NOMO-1 treated with dmso at 0.1 percent for 144 hours (cell line): ENCODE measurements around the gene CHMP3.
"Not testable (repeated sequence)": the region's sequence is repeated elsewhere in the genome, so short reads cannot be mapped to it uniquely, and the experiment has no call there.

Experiments used
- DNase-seq: peaks from one replicate; lab custom pipeline; 2025; ENCODE audit not compliant: unreplicated experiment; lab: John Stamatoyannopoulos, UW

CHMP3 gene

DNA sequence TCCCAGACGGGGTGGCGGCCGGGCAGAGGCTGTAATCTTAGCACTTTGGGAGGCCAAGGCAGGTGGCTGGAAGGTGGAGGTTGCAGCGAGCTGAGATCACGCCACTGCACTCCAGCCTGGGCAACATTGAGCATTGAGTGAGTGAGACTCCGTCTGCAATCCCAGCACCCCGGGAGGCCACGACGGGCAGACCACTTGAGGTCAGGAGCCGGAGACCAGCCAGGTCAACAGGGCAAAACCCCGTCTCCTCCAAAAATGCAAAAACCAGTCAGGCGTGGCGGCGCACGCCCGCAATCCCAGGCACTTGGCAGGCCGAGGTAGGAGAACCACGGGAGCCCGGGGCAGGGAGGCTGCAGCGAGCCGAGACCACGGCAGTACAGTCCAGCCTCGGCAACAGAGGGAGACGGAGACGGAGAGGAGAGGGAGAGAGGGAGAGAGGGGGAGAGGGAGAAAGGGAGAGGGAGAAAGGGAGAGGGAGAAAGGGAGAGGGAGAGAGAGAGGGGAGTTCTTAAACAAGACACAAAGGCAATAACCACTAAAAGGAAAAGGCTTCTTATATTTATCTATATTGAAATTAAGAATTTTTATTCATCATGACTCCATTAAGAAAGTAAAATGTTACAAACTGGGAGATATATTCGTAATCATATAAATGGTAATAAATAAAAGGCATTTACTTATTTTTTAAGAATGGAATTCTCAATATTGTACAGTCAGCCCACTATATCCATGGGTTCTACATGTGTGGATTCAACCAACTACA is 13.1 kb downstream of the CHMP3 start:
- DNase-seq = not testable (repeated sequence)

DNA sequence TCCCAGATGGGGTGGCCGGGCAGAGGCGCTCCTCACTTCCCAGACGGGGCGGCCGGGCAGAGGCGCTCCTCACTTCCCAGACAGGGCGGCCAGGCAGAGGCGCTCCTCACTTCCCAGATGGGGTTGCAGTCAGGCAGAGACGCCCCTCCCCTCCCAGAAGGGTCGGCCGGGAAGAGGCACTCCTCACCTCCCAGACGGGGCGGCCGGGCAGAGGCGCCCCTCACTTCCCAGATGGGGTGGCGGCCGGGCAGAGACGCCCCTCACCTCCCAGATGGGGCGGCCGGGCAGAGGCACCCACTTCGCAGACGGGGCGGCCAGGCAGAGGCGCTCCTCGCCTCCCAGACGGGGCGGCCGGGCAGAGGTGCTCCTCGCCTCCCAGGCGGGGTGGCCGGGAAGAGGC is 13.8 kb downstream of the CHMP3 start:
- not testable (repeated sequence) for DNase-seq

DNA sequence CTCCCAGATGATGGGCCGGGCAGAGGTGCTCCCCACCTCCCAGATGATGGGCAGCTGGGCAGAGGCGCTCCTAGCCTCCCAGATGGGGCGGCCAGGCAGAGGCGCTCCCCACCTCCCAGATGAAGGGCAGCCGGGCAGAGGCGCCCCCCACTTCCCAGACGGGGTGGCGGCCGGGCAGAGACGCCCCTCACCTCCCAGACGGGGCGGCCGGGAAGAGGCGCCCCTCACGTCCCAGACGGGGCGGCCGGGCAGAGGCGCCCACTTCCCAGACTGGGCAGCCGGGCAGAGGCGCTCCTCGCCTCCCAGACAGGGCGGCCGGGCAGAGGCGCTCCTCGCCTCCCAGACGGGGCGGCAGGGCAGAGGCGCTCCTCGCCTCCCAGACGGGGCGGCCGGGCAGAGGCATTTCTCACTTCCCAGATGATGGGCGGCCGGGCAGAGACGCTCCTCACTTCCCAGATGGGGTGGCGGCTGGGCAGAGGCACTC is 14.3 kb downstream of the CHMP3 start:
- not testable (repeated sequence) for DNase-seq

DNA sequence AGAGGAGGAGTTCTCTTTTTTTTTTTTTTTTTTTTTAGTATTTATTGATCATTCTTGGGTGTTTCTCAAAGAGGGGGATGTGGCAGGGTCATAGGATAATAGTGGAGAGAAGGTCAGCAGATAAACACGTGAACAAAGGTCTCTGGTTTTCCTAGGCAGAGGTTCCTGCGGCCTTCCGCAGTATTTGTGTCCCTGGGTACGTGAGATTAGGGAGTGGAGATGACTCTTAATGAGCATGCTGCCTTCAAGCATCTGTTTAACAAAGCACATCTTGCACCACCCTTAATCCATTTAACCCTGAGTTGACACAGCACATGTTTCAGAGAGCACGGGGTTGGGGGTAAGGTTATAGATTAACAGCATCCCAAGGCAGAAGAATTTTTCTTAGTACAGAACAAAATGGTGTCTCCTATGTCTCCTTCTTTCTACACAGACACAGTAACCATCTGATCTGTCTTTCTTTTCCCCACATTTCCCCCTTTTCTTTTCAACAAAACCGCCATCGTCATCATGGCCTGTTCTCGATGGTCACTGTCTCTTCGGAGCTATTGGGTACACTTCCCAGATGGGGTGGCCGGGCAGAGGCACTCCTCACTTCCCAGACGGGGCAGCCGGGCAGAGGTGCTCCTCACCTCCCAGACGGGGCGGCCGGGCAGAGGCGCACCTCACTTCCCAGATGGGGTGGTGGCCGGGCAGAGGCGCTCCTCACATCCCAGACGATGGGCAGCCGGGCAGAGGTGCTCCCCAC is 14.9 kb downstream of the CHMP3 start:
- not testable (repeated sequence) for DNase-seq

DNA sequence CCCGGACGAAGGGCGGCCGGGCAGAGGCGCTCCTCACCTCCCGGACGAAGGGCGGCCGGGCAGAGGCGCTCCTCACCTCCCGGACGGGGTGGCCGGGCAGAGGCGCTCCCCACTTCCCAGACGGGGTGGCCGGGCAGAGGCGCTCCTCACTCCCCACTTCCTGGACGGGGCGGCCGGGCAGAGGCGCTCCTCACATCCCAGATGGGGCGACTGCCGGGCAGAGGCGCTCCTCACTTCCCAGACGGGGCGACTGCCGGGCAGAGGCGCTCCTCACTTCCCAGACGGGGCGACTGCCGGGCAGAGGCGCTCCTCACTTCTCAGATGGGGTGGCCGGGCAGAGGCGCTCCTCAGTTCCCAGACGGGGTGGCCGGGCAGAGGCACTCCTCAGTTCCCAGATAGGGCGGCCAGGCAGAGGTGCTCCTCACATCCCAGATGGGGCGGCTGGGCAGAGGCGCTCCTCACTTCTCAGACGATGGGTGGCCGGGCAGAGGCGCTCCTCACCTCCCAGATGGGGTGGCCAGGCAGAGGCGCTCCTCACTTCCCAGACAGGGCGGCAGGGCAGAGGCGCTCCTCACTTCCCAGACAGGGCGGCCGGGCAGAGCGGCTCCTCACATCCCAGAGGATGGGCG is 17.8 kb downstream of the CHMP3 start:
- not testable (repeated sequence) for DNase-seq

DNA sequence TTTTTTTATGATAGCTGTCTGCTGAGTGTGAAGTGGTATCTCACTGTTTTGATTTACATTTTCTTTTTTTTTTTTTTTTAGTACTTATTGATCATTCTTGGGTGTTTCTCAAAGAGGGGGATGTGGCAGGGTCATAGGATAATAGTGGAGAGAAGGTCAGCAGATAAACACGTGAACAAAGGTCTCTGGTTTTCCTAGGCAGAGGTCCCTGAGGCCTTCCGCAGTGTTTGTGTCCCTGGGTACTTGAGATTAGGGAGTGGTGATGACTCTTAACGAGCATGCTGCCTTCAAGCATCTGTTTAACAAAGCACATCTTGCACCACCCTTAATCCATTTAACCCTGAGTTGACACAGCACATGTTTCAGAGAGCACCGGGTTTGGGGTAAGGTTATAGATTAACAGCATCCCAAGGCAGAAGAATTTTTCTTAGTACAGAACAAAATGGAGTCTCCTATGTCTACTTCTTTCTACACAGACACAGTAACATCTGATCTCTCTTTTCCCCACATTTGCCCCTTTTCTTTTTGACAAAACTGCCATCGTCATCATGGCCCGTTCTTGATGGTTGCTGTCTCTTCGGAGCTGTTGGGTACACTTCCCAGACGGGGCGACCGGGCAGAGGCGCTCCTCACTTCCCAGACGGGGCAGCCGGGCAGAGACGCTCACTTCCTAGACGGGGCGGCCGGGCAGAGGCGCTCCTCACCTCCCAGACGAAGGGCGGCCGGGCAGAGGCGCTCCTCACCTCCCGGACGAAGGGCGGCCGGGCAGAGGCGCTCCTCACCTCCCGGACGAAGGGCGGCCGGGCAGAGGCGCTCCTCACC is 18.8 kb downstream of the CHMP3 start:
- not testable (repeated sequence) for DNase-seq

DNA sequence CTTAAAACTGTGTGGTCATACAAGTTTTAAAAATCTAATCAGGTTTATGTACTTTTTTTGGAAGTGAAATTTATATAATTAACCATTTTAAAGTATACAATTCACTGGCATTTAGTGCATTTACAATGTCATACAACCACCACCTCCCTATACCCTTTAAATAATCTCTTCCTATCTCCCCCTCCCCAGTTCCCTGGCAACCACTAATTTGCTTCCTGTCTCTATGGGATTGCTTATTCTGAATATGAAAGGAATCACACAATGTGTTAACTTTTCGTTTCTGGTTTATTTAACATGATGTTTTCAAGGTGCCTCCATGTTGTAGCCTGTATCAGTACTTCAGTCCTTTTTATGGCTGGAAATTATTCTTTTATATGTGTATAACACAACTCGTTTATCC is 19.4 kb downstream of the CHMP3 start:
- no peak for DNase-seq

DNA sequence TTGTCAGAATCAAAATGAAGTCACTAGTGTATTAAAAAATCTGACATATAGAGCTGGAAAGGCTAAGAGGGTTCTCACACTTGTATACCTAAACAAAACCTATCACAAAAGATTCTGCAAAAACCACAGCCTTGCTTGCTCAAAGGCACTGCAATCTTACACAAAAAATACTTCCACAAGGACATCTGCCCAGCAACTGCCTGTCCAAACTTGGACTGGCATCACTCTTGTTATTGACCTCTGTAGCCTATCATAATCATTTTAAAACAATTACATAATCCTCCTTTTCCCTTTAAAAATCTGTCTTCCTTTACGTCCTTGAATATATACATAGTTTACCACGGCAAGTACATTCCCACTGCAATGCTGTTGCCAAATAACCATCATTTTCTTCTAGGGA is 19.9 kb downstream of the CHMP3 start:
- no peak for DNase-seq

DNA sequence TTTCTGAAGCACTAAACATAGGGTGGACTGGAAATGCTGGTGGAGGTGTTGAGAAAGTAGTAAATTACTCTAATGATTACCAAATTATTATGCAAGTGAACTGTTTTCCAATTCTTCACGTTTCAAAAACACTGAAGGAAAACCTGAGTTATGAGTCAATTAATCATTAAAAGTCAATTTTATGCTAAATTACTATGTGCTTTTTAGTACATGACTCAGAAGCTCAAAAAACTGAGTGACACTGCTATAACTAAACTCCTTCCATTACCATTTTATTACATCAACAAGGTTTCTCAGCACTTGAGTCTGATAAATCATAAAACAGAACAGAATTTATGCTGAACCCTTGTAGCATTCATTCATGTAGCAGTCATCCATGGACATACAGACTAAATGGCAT is 20.4 kb downstream of the CHMP3 start:
- DNase-seq = no peak

DNA sequence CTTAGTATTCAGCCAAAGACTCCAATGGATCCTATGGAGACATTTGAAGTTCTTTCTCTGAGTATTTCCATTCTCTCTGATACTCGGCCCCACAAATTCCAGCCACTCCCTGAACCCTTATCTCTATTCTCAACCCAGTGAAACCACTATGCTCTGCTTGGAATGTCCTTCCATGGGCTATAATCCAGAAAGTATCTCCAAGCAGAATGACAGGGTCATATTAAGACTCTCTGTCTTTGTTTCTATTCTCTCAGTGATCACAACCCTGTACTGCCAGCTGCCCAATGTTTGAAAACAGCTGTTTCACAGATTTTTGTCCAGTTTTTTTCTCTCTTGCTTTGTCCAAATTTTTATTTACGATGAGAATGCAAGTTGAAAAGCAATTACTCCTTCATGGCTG is 21.9 kb downstream of the CHMP3 start:
- no peak for DNase-seq

DNA sequence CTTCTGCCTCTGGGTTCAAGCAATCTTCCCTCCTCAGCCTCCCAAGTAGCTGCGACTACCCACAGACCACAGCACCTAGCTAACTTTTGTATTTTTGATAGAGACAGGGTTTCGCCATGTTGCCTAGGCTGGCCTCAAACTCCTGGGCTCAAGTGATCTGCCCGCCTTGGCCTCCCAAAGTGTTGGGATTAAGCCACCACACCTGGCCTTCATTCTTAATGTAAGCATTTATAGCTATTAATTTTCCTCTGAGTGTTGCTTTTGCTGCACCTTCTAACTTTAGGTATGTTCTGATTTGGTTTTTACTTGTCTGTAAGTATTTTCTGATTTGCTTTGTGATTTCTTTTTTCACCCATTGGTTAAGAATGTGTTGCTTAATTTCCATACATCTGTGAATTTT is 29.7 kb downstream of the CHMP3 start:
- DNase-seq = no peak

DNA sequence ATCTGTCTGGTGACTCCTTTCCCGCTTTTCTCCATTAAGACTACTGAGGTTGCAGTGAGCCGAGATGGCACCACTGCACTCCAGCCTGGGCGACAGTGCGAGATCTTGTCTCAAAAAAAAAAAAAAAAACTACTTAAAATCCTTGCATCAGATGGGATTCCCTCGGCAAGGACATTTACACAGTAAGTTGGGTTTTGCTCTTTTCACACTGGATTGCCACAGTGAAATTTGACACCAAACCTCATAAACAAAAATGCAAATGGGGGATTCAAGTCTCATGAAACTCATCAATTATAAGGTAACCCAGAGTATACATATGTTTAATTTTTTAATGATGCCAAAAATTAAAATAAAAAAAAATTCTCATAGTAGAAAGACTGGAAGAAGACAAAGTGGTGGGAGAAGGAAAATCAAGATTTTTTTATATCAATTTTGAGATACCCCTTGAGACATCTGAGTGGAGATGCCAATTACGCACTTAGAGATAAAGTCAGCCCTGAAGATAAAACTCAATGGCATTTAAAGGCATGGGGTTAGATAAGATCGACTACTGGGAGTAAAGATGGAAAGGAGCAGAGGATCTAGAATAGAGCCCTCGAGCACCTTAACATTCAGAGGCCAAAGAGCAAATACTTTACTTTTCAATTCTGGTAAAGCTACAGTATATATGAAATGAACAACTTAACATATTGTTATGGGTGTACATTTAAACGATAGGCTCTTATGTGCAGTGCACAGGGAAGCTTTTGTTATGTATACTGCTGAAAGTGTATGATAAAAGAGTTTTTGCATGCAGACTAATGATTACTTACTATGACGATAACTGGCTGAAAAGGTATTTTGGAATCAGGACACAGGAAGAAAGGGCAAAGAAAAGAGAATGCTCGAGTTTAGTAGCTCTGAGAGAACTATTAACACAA is 37.6 kb downstream of the CHMP3 start:
- no peak for DNase-seq

DNA sequence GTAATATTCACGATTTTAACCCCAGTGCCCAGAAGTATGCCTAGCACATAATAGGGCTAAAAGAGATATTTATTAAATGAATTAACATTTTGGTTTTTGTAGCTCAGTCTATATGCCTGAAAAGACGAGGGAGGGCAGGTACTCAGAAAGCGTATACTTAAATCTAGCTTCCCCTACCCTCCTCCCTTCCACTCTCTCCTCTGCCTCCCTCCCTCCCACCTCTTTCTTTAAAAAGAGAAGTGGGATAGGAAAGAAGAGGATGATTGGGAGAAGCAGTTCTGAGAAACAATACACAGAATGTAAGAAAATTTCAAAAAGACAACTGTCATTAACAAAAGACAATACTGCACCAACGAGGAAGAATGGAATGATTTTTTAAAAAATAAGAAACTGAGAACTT is 39.8 kb downstream of the CHMP3 start:
- no peak for DNase-seq

DNA sequence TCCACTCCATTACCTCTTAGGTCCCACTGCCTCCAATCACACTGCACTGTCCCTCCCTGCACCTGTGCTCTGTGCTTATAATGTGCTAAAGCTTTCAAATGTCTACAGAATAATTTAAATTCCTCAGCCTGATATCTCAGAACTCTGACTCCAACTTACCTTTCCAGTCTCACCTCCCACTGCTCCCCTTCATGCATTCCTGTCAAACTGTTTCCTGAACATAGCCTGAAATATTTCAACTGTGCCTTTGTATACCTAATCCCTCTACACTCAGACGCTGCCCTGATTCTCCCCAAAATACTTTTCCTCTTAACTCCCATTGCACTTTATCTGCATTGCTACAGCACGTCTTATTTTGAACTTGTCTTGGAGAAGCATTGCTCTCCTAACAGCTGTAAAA is 40.5 kb downstream of the CHMP3 start:
- DNase-seq = no peak

DNA sequence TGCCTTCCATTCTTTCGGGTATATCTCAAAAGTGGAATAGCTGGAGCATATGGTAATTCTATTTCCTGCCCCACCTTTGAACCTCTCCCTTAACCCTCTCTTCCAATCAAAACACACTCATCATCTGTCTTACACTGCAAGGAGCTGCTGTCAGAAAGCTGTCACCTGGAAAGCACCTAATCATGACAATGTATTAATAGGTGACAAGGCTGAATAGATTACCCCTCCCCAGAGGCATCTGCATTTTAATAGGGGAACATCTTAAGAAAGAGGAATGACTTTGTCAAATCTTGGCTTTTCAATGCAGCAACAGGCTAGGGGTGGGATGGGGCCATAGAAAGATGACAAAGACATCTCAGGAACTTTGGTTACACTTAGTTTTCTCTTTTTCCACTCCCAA is 41.3 kb downstream of the CHMP3 start:
- no peak for DNase-seq

DNA sequence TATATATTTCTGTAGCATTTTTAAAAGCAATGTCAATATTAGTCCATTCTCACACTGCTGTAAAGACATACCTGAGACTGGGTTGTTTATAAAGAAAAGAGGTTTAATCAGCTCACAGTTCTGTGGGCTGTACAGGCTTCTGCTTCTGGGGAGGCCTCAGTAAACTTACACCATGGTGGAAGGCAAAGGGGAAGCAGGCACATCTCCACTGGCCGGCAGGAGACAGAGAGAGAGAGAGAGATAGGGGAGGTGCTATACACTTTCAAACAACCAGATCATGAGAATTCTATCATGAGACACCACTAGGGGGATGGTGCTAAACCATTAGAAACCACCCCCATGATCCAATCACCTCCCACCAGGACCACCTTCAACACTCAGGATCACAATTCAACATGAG is 43.1 kb downstream of the CHMP3 start:
- no peak for DNase-seq

DNA sequence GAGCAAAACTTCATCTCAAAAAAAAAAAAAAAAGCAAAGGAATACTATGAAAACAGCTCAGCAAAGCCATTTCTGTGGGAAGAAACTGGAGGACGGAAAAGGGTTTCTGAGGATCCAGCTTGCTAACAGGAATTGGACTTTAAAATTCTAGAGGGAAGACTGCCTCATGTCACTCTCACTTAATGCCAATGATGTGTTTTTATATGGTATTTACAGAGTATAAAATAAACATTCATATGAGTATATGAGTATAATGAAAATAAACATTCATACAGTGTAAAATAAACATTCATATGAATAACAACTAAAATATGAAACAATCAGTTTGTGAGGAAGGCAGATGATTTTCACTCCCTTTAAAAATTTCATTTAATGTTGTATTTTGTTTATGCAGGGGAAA is 43.9 kb downstream of the CHMP3 start:
- no peak for DNase-seq

DNA sequence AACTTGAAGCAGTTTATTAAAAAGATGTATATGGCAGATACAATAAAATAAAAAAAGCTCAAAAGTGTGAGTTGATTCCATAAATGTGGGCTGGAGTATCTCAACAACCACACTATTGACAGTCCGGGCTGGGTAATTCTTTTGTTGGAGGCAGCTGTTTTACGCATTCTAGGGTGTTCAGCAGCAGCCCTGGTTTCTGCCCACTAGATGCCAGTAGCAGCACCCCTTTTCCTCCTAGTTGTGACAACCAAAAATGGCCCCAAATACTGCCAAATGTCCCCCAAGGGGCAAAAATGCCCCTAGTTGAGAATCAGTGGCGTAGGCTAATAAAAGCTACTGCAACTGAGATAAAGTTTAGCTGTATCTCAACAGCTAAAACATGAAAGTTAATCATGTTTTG is 44.8 kb downstream of the CHMP3 start:
- no peak for DNase-seq

DNA sequence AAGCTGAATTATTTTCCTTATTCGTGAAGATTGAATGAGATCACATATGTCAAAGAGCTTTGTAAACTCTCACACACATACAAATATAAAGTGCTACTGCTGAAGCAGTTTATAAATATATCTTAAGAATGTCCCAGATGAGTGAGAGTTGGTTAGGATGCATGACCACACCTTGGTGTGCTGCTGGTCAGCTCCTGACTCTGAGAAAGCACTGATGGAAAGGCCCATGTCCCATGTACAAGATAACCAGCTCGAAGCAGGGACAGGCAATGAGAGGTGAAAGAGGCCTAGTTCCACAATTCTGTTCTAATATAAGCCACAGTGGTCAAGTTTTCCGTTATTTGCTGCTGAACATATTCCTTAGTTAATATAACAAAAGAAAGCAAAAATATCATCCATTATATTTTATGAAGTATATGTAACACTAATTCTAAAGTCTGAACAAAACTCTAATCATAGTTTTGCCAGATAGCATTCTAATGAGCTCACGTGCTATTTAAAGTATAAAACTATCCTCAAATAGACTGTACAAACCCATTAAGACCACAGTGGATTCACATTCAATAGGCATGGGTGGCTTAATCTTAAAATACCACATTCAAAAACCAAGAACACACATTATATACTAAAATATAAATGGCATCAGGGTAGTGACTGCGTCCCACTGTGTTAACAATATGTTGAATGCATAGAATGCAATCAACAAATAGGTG is 49.1 kb downstream of the CHMP3 start:
- no peak for DNase-seq
